ENCODE measurements around the gene HYLS1.

The HYLS1 gene

DNA sequence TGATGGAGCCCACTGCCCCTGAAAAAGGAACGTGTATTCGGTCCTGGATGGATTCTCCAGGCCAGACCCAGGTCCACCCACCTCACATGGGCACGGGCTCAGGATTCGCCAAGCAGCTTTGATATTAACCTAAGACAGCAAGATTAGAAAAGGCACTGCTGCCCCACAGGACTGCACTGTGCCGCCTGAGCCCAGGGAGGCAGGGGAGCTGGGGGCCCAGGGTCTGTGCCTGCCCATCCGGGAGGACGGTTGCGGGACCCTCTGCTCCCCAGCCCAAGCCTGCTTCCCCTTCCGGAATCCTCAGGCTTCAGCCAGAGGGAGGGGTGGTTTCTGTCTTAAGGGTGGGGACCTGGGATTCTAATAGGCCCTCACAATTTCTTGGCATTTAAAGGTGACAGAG lies 44.8 kb downstream of the HYLS1 start:
- H3K27me3 ChIP-seq = peaks cover 0 to 27% of the 10 kb centered on the region in 2 donors
- H3K4me1 ChIP-seq = no peaks in the 10 kb centered on the region
- H3K4me3 ChIP-seq = no peak overlapping the region
- no peaks in the 10 kb centered on the region for H3K9me3 ChIP-seq
- TF ChIP-seq, protein P1, sequence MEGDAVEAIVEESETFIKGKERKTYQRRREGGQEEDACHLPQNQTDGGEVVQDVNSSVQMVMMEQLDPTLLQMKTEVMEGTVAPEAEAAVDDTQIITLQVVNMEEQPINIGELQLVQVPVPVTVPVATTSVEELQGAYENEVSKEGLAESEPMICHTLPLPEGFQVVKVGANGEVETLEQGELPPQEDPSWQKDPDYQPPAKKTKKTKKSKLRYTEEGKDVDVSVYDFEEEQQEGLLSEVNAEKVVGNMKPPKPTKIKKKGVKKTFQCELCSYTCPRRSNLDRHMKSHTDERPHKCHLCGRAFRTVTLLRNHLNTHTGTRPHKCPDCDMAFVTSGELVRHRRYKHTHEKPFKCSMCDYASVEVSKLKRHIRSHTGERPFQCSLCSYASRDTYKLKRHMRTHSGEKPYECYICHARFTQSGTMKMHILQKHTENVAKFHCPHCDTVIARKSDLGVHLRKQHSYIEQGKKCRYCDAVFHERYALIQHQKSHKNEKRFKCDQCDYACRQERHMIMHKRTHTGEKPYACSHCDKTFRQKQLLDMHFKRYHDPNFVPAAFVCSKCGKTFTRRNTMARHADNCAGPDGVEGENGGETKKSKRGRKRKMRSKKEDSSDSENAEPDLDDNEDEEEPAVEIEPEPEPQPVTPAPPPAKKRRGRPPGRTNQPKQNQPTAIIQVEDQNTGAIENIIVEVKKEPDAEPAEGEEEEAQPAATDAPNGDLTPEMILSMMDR (IDR thresholded peaks at IDR 0.05) = no peak
- DNase-seq = peak in 1 of 2 donors; percentile 54
- intact Hi-C loops (cut with DNase I; ENCODE audit: low total_unique reads) = loop anchor here (5.0 kb wide), 1 partner anchor 255 kb away; no protein-coding TSS in a partner anchor
- no peaks in the 10 kb centered on the region for H3K36me3 ChIP-seq
- no peak overlapping the region for H3K27ac ChIP-seq

DNA sequence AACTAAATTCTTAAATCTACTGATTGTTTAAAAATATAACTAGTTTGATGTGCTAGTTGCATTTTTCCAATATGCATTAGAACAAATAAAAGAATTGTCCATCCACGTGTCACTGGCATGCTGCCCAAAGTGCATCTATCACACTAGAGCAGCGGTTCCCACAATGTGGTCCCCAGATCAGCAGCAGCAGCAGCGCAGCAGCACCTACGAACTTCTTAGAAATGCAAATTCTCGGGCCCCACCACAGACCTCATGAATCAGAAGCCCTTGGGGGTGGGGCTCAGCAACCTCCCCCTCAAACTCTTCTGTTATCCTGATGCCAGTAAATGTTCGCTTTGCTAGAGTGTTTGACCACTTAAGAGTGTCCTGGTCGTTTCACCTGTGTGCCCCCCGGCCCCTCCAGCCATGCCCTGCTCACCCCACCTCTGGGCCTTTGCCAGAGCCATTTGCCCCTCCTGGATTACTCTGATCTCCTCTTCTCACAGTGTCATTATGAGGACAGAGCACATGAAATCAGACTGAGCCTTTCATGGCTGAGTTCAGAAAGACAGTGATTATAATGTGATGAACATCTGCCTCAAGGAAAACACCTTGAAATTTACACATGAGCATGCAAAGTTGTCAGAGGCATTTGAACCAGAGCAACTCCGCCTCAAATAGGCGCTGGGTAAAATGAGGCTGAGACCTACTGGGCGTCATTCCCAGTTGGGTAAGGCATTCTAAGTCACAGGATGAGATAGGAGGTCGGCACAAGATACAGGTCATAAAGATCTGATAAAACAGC lies 45.8 kb downstream of the HYLS1 start:
- Histone ChIP-seq H3K4me1 (no peaks in the 10 kb centered on the region), H3K27me3 (peaks cover 0 to 27% of the 10 kb centered on the region in 2 donors), H3K4me3 (no peak overlapping the region), H3K36me3 (no peaks in the 10 kb centered on the region), H3K9me3 (no peaks in the 10 kb centered on the region), H3K27ac (no peak overlapping the region)
- intact Hi-C loops (cut with DNase I; ENCODE audit: low total_unique reads) = loop anchor here (5.0 kb wide), 1 partner anchor 254 kb away; no protein-coding TSS in a partner anchor
- peak in 1 of 2 donors; percentile 38 for DNase-seq
- TF ChIP-seq, protein P1 (IDR thresholded peaks at IDR 0.05) = no peak

DNA sequence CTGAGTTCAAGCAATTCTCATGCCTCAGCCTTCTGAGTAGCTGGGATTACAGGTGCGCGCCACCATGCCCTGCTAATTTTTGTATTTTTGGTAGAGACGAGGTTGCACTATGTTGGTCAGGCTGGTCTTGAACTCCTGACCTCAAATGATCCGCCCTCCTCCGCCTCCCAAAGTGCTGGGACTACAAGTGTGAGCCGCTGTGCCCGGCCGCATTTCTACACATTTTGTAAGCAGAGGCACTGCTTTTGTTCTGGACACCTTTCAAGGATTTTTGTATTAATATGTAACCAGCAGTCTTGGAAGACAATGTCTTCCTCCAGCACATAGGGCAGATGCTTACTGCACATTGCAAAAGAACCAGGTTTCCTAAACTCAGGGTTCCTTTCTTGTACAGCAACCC lies 47.0 kb downstream of the HYLS1 start:
- no peaks in the 10 kb centered on the region for H3K36me3 ChIP-seq
- H3K27ac ChIP-seq = no peak overlapping the region
- intact Hi-C loops (cut with DNase I; ENCODE audit: low total_unique reads) = loop anchor here (5.0 kb wide), 1 partner anchor 253 kb away; no protein-coding TSS in a partner anchor
- peak in 1 of 2 donors; percentile 17 for DNase-seq
- no peak overlapping the region for H3K4me3 ChIP-seq
- TF ChIP-seq, protein P1 (IDR thresholded peaks at IDR 0.05) = no peak
- H3K4me1 ChIP-seq = no peaks in the 10 kb centered on the region
- H3K9me3 ChIP-seq = no peaks in the 10 kb centered on the region
- H3K27me3 ChIP-seq = peaks cover 0 to 23% of the 10 kb centered on the region in 2 donors

DNA sequence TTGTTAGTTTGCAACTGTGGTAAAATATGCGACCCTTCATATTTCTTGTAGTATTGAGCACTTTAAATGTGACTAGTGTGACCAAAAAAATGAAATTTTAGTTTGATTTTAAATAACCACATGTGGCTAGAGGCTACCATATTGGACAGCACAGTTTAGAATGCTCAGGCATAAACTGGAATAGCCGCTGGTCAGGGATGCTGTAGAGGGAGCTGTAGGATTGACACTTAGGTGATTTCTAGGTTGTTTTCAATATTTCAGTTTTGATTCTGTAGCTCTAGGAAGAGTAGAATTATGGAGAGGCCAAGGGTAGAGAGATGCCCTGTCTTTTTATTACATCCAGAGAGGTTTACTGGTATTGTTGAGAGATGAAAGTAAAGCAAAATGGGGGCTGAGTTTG lies 47.6 kb downstream of the HYLS1 start:
- no peak overlapping the region for H3K27ac ChIP-seq
- intact Hi-C loops (cut with DNase I; ENCODE audit: low total_unique reads) = no loop called here
- no peaks in the 10 kb centered on the region for H3K9me3 ChIP-seq
- no peaks in the 10 kb centered on the region for H3K4me1 ChIP-seq
- TF ChIP-seq, protein P1 (IDR thresholded peaks at IDR 0.05) = no peak
- peaks cover 0 to 18% of the 10 kb centered on the region in 2 donors for H3K27me3 ChIP-seq
- no peak for DNase-seq
- no peaks in the 10 kb centered on the region for H3K36me3 ChIP-seq
- no peak overlapping the region for H3K4me3 ChIP-seq

DNA sequence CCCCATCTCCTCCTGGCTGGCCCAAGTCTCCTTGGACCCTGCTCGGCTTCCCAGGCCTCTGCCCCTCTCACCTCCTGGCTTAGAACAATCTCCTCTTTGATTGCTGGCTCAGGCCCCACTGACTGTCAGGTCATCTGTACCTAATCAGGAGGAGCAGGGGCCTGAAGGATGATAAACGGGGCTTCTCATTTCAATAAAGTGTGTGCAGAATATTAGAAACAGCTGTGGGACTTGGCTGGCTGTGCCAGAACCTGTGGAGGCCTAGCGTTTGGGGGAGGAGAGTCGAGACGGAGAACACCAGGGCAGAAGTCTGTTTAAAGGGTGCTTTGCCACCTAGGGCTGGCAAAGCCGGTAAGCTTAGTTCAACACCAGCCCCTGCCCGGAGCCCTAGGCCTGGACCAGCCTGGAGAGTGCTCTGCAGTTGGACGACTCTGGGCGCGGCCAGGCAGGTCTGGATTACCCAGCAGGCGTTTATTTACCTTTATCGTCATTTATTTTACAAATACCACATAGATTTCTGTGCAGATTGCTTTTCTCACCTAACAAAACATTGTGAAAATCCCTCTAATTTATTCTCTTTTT lies 48.2 kb downstream of the HYLS1 start:
- TF ChIP-seq, protein P1 (IDR thresholded peaks at IDR 0.05) = no peak
- Histone ChIP-seq H3K27ac (no peak overlapping the region), H3K27me3 (peaks cover 0 to 14% of the 10 kb centered on the region in 2 donors), H3K4me3 (no peak overlapping the region), H3K4me1 (no peaks in the 10 kb centered on the region), H3K9me3 (no peaks in the 10 kb centered on the region), H3K36me3 (no peaks in the 10 kb centered on the region)
- intact Hi-C loops (cut with DNase I; ENCODE audit: low total_unique reads) = no loop called here
- DNase-seq = peak in 1 of 2 donors; percentile 39
